GM21723 (cell line): ENCODE results near the gene SLC26A9.

Experiments
- ATAC-seq: cut with Tn5 transposase; IDR thresholded peaks from one replicate; pipeline ENCODE4 v1.9.1; 2021; ENCODE audit warnings: mild to moderate bottlenecking, moderate library complexity; ENCODE audit not compliant: unreplicated experiment

Gene SLC26A9, protein sequence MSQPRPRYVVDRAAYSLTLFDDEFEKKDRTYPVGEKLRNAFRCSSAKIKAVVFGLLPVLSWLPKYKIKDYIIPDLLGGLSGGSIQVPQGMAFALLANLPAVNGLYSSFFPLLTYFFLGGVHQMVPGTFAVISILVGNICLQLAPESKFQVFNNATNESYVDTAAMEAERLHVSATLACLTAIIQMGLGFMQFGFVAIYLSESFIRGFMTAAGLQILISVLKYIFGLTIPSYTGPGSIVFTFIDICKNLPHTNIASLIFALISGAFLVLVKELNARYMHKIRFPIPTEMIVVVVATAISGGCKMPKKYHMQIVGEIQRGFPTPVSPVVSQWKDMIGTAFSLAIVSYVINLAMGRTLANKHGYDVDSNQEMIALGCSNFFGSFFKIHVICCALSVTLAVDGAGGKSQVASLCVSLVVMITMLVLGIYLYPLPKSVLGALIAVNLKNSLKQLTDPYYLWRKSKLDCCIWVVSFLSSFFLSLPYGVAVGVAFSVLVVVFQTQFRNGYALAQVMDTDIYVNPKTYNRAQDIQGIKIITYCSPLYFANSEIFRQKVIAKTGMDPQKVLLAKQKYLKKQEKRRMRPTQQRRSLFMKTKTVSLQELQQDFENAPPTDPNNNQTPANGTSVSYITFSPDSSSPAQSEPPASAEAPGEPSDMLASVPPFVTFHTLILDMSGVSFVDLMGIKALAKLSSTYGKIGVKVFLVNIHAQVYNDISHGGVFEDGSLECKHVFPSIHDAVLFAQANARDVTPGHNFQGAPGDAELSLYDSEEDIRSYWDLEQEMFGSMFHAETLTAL

DNA sequence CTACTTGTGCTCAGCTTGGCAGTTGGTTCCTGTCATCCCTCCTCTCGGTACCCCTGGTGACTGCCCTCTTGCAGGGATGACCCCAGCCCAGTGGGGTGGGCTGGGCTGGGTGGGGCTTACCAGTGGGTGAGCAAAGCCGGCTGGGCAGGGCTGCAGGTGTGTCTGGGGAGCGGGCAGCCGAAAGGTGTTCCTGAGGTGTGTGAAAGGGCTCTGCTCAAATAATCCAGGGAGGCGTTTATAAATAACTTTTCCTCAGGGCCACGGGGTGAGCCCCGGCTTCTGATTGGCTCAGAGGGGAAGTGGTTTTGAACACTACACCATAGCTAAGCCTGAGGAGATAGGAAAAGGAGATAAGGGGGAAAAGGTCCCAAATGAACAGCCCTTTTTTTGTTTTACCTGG lies at the start of gene SLC26A9:
Gene SLC26A9, minus strand, starts transcription at position 212 of the 400 bp plus-strand sequence. CDS start 7,636 bp downstream, outside the sequence.
- no peak for ATAC-seq

DNA sequence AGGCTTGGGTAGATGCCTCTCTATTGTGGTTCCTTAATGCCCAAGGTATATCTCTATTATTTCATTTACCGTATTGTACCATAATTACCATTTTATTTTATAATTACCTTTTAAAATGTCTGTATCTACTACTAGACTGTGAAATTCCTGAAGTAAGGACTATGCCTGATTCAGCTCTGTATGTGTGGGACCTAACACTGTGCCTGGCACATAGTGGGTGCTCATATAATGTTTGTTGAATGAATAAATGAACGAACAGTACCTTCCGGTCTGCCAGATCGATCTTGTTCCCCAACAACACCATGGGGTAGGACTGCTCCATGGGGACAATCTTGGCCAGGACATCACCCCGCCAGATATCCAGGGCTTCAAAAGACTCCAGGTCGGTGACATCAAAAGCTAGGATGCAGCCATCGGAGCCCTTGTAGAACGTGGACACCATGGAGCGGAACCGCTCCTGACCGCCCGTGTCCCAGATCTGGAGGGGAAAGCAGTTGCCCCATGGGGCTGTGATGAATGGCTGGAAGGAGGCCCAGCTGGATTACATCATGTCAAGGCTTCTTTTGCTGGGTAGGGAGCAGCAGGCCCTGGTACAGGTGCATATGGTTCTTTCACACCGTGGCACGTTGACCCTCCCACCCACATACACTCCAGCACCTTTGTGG lies 49.1 kb upstream of the SLC26A9 start:
- no peak for ATAC-seq

DNA sequence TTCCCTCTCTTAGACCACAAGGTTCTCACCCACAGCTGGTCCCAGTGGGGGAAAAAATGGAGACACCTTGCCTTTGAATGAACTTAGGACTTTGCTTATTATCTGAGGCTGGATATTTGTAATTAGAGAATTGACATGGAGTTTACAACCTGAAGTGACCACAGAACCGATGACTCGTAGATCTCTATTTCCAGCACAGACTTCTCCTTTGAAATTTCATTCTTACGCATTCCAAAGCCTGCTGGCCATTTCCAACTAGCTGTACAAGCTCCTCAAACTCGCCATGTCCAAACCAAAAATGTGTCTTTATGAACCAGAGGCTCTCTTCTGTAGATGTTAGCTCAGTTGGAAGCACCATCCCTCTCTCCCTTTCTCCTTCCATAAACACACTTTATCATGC lies 48.0 kb upstream of the SLC26A9 start:
- ATAC-seq, result no peak

DNA sequence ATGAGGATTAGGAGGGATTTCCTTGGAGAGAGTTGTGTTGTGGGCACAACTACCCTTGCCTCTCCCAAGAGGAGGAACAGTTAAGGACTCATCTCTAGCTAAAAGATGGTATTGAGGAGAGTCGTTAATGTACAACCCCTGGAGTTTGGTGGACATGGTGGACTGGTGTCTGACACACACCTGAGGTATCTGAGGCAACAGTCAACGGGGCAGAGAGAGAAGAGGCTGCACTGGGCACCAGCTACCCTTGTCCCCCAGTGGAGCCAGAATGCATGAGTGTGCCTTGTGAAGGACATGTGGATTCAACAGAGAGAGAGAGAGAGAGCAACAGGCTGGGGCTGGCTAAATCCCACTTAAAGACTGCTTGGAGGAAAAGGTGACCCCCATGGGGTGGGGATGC lies 47.0 kb upstream of the SLC26A9 start:
- no peak for ATAC-seq

DNA sequence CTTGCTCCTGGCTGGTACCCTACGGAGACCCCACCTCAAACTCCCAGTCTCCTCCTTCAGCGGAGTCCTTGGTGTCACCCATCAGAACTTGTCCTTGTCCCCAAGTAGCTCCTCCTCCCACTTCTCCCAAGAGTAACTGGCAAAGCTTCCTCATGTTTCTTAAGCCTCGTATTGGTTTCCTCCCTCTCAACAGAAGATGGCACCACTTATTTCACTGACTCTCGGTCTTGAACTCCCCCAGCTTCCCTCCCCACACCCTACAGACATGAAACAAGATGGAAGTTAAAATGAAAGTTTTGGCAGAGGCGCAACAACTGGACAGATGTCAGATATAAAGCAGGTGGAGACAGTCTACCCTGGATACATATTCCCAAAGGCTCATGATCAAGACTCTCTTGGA lies 46.5 kb upstream of the SLC26A9 start:
- no peak for ATAC-seq

DNA sequence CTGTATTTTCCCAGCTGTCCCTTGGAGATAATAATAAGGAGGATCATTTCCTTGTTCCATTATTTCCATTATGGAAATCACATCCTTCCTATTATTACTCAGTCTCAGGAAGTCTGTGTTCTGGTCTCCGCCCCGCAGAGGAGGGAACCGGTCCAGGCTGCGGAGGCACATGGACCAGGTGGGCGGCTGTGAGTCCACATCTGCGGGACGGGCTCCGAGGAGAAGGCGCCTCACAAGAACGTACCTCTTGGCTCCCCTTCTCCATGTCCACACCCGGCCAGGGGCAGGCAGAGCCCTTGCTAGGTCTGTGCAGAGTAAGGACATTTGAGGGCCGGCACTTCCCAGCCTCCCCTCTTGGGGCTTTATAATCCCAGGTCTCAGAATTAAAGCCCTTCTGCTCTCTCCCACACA lies 45.3 kb upstream of the SLC26A9 start:
- ATAC-seq, result no peak

DNA sequence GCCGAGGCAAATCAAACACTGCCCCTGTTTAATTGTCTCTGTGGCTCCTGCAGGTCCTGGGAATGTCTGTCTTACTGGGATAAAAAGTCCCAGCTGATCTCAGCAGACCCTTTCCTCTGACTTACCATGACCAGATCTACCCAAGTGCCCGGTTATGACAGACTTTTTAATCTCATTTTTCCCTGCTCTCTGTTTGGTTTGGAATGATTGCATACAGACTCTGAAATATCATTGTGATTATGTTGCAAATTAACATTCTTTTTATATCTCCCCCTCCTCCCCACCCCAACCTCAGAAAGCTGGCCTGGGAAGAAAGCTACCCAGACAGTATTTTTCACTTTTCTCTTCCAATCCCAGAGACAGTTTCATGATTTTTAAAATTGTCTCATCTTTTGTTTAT lies 43.6 kb upstream of the SLC26A9 start:
- no peak for ATAC-seq

DNA sequence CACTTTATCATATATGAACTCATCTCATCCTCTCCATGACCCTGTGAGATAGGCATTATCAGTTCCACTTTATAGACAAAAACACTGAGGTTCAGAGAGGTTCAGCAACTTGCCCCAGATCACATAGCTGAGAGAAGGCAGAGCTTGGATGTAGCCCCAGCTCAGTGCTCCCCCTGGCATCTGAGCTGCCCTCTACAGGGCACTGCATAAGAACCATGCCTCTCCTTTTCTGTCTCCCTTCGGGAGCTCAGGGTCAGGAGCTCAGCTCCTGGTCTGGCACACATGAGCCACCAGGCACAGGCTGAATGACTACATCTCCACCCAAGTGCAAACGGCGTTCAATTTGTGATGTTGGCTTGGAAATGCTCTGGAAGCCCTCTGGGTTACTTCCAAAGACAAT lies 43.0 kb upstream of the SLC26A9 start:
- no peak for ATAC-seq

DNA sequence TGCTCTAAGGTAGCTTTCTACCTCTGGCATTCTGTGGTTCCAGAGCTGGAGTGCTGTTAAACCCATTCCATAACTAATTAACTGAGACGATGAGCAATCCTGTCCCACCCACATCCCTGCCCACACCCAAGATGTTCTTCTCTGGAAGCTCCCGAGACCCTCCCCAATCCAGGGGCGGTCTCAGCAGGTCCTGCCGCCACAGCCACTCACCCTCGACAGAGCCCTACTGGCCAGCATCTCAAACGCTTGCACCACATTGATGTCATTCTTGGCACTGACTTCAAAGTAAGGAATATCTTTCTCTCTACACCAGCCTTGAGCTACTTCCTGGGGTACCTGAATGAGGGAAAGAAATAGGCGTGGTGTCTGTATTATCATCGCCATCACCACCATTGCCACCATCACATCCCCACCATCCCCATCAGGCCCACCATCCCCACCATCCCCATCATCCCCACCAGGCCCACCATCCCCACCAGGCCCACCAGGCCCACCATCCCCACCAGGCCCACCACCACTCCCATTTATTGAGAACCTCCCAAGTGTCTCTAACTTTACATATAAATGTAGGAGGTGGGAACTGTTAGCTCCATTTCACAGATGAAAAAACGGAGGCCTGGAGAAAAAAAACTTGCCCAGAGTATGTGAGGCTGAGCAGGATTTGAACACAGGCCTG lies 42.2 kb upstream of the SLC26A9 start:
- ATAC-seq, result no peak

DNA sequence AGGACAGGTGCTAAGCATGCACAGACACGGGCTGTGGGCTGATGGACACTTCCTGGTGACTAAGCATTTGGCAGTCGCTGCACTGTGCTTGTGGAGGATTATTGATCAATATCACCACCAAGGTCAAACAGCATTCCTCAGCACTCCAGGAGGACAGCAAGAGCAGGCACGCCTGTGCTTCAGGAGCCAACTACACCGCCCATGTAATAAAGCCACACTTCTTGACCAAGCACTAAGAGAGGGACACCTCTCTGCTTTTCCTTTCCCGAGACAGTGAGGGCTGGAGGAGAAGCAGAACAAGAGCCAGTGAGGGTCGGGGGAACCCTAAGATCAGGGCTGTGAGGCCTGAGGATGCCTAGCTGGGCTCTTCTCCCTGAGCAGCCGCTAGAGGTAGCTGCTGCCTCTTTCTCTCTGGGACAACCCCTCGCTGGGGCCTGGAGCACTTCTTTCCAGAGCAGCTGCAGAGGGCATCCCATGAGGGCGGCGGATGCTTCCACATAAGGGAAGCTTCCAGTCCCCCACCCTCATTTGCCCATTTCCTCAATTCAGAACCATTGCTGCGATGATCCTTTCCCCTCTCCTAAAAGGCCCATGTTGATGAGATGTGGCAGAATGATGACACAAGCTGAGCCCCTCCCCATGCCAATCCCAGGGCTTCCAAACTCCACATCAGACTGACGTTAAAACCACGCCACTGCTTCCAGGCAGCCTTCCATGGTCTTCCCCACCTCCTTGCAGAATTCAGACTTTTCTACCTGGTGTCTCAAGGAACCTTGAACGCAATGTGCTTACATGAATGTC lies 40.9 kb upstream of the SLC26A9 start:
- ATAC-seq, result peak; percentile 49

DNA sequence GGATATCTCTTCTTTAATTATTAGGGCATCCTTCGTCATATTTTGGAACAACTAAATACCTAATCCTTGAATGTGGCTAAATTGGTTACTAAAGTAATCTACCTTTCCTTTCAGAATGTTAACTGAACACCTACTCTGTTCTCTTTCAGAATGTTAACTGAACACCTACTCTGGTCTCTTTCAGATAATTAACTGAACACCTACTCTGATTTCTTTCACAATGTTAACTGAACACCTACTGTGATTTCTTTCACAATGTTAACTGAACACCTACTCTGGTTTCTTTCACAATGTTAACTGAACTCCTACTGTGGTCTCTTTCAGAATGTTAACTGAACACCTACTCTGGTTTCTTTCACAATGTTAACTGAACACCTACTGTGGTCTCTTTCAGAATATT lies 38.0 kb upstream of the SLC26A9 start:
- no peak for ATAC-seq

DNA sequence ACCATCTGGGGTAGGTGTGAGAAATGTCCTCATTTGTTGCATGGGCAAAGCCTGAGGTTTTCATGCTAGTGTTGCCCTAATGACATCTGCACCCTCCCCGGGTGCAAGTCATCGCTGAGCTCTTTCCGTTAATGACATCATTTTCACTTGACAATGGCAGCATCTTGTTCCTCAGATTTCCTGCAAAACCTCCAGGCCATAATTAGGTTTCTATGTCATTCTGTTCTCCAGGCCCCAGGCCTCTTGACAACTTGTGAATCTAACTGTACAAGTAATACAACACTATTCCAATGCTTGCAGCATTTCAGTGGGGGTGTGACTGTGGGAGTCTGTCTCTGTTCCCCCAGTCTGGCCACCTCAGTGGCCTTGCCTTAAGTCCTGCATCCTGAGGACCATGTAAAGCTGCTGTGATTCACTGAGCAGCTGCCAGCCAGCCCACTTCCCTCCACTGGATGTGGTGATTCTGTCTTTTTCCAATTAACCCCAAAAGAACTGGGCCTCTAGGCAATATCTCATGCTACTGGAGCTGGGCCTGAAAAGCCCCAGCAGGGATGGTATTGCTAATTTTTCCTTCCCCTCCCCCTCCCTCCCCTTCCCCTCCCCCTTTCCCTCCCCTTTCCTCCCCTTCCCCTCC lies 37.1 kb upstream of the SLC26A9 start:
- no peak for ATAC-seq

DNA sequence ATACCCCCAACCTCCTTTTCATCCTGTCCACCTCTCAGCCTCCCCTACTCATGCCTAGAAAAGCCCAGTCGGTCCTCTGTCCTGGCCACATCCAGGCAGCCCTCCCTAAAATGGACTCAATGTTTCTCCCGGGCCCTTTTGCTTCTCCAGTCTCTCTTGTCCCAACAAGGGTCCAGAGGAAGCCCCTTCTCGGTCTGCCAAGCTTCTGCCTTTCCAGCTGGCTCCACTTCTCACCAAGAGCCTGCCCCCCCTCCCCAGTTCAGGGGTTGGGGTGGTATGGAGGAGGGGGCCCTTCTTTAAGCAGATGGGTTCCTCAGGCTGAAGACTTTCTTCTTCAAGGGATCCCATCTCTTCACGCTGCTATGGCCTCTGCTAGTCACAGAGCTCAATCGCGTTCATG lies 36.0 kb upstream of the SLC26A9 start:
- no peak for ATAC-seq

DNA sequence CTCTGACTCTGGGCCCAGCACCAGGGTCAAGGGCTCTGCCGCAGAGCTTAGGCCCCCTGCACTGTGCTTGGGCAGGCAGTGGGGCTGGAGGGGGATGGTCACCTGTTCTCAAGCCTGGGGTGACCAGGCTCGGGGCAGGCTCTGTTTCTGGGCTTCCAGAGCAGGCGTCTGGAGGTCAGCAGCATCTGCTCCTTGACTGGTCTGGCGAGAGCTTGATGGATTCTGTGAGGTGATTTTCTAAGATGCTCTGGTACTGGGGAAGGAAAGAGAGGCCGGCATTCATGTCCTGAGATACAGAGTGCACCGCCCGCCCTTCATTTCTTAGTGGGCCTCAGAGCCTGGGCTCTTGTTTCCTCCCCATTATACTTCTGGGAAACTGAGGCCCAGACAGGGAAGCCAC lies 35.4 kb upstream of the SLC26A9 start:
- no peak for ATAC-seq

DNA sequence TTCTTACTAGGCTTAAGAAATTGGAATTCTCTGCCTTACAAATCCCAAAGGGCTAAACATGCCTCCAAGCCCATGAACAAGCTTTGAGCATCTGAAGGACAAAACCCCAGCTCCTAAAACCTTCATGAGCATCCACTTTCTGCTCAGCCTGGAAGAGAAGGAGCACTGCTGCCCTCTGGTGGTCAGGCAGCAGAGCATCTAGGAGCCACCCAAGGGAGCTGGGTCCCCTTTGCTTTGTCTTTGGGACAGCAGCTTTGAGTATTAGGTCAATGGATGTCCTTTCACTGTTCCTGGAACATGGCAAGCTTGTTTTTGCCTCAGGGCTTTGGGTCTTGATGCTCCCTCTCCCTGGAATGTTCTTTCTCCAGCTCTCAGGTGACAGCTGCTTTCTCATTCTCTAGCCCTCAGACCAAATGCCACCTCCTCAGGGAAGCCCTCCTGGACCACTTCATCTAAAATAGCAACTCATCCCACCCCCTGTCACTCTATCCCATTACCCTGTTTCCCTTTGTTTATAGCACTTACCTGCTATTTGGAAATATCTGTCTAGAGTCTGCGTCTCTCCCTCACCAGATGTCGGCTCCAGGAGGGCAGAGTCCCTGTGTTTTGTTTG lies 34.3 kb upstream of the SLC26A9 start:
- no peak for ATAC-seq

DNA sequence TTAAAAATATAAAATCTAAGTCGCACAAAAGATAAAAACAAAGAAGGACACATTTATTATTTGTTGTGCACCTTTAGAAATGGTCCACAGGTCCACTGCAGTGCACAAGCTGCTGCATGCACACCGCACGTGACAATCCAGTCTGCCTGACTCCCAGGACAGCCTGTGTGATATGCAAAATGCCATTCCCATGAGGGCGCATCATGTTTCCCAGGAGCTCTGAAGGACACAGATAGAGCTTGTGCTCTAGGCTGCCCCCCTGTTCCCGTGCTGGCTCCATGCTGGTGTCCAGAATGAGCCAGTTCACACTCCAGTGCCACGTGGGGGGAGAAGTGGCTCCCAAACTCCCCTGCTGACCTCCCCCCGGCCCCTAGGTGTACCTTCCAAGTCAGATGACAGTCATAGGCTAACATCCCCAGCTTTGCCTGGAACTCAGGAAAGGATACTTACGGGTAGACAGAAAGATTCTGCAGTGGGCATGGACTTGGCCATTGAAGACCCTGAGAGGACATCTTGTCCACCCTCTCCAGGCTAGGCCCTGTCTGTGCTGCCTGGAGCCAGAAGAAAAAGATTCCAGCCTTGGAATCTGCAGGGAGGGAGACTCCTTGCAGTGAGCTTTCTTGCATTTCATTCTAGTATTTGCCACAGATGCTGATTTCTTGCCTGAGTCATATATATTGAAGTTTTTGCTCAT lies 33.6 kb upstream of the SLC26A9 start:
- no peak for ATAC-seq

DNA sequence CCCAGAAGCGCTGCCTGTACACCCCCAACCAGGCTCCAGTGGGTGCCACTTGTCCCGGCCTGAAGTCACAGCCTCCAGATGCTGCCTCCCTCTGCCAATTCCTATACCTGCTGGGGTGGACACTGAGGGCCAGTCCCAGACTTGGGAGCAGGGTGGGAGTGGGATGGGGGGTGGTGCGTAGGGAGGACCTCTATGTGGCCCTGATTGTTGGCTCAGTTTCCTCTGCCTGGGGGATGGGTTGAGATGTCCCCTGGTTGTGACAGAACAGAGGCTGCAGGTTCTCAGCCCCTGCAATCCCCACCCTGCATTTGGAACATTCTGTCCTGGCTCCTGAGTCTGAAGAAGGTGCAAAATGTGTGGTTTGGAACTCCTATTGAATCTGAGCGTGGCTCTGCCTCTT lies 32.8 kb upstream of the SLC26A9 start:
- ATAC-seq, result no peak

DNA sequence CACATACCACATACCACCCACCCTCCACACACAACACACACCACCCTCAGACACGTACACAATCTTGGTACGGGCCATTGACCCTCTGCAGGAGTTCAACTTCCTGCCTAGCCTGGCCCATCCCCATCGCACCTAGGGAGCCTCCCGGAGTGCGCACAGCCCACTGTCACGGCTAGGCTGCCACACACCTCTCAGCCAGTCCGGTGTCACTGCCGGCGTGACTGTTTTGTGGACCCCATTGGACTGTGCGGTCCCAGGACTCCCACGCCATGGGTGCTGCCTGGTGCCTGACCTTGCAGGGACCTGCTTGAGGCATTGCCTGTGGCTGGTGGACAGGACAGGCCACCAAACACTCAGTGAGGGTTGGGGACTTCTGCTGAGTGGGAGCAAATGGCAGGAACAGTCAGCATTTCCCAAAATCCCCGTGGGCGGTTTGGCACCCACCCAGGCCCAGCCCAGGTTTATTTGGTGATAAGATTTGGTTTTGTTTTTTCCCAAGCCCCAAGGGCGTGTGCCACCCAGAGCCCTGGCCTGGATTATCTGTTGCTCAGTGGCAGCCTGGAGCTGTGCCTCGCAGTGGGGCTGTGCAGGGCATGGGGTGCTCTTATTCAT lies 32.2 kb upstream of the SLC26A9 start:
- ATAC-seq, result no peak
